GM18861 (cell line): ENCODE measurements around the gene CDH26.
"Not testable (repeated sequence)": the region's sequence is repeated elsewhere in the genome, so short reads cannot be mapped to it uniquely, and the experiment has no call there.

ENCODE experiments used
- ATAC-seq: cut with Tn5 transposase; IDR thresholded peaks from one replicate; pipeline ENCODE4 v1.9.1; 2021; ENCODE audit not compliant: unreplicated experiment

CDH26 gene

GRCh38 chr20:60040471-60041162 lies 82.4 kb downstream of the CDH26 start:
- no peak for ATAC-seq

- ATAC-seq = not testable (repeated sequence)
Observed at GRCh38 chr20:60041436-60042165, 83.4 kb downstream of the CDH26 start.

- no peak for ATAC-seq
Observed at GRCh38 chr20:60043435-60043834, 85.2 kb downstream of the CDH26 start.

GRCh38 chr20:60046011-60046413 lies 87.8 kb downstream of the CDH26 start:
- no peak for ATAC-seq

- no peak for ATAC-seq
Observed at GRCh38 chr20:60046436-60046835, 88.2 kb downstream of the CDH26 start.

- no peak for ATAC-seq
Observed at GRCh38 chr20:60046860-60047259, 88.6 kb downstream of the CDH26 start.

- no peak for ATAC-seq
Observed at GRCh38 chr20:60048634-60049521, 90.7 kb downstream of the CDH26 start.

GRCh38 chr20:60049601-60050000 lies 91.4 kb downstream of the CDH26 start:
- ATAC-seq = no peak

- no peak for ATAC-seq
Observed at GRCh38 chr20:60050193-60050947, 92.1 kb downstream of the CDH26 start.

- ATAC-seq = no peak
Observed at GRCh38 chr20:60051911-60052310, 93.7 kb downstream of the CDH26 start.

GRCh38 chr20:60052322-60052721 lies 94.1 kb downstream of the CDH26 start:
- ATAC-seq = no peak

- ATAC-seq = no peak
Observed at GRCh38 chr20:60053125-60053817, 95.0 kb downstream of the CDH26 start.

- ATAC-seq = no peak
Observed at GRCh38 chr20:60053818-60054190, 95.6 kb downstream of the CDH26 start.

- no peak for ATAC-seq
Observed at GRCh38 chr20:60054716-60055634, 96.8 kb downstream of the CDH26 start.

GRCh38 chr20:60055740-60056139 lies 97.5 kb downstream of the CDH26 start:
- ATAC-seq = no peak

- no peak for ATAC-seq
Observed at GRCh38 chr20:60056407-60057122, 98.3 kb downstream of the CDH26 start.

- ATAC-seq = peak; percentile 53
Observed at GRCh38 chr20:60057123-60057865, 99.1 kb downstream of the CDH26 start.
